HCT116 (cell line): ENCODE measurements around the gene HOXA13. TPM values are rescaled to one million over a fixed set of nuclear protein-coding genes. Genes with fewer than 3 reads are reported as not detected.

ENCODE experiments used
- microRNA counts: library from miRNA; unstranded; fragments of <30 nt; microRNA quantifications from one replicate; lab custom pipeline; 2015
- microRNA-seq: library from miRNA; unstranded; fragments of <30 nt; microRNA quantifications from one replicate; pipeline ENCODE4, GENCODE V29; 2016; ENCODE audit warnings: borderline number of aligned reads
- total RNA-seq: library from RNA; stranded (reverse); gene quantifications from one replicate; pipeline ENCODE4 v1.2.1, GENCODE V29; 2021; ENCODE audit not compliant: unreplicated experiment

HOXA13 gene
- total RNA-seq, 1 experiment from 2014 or later = 3.6 TPM

MicroRNAs within 50 kb of the gene (microRNA counts, 767-probe panel; counts per million panel counts)
- not detected for microRNA hsa-miR-196b-5p (lab: Ali Mortazavi, UCI)

Small RNAs within 50 kb of the gene (microRNA-seq; reads per million reads assigned to microRNA genes)
- gene MIR196B = 5,701 reads per million, percentile 93 among the genes with 10 or more reads in this experiment

Other genes starting within 250 kb of the HOXA13 start
- 2.8 TPM for gene HOXA1, start 104.1 kb downstream of the HOXA13 start, total RNA-seq
- 0.57 TPM for gene HOXA2, start 97.4 kb downstream of the HOXA13 start, total RNA-seq
- gene HOXA4, start 69.3 kb downstream of the HOXA13 start, total RNA-seq = 2.0 TPM
- gene HOXA5, start 56.4 kb downstream of the HOXA13 start, total RNA-seq = 6.7 TPM
- 12.7 TPM for gene HOXA6, start 52.3 kb downstream of the HOXA13 start, total RNA-seq
- gene HOXA3, start 47.5 kb downstream of the HOXA13 start, total RNA-seq = 9.2 TPM
- 15.0 TPM for gene HOXA7, start 43.4 kb downstream of the HOXA13 start, total RNA-seq
- 91.0 TPM for gene HOXA9, start 34.6 kb downstream of the HOXA13 start, total RNA-seq
- 19.6 TPM for gene HOXA10, start 25.8 kb downstream of the HOXA13 start, total RNA-seq
- 6.8 TPM for gene HOXA11, start 14.9 kb downstream of the HOXA13 start, total RNA-seq
- 0.25 TPM for gene EVX1, start 42.7 kb upstream of the HOXA13 start, total RNA-seq